ENCODE measurements around the gene FAM13A. TPM values are rescaled to one million over a fixed set of nuclear protein-coding genes. Genes with fewer than 3 reads are reported as not detected.

Gene FAM13A
- total and polyA plus RNA-seq, 9 of the 15 experiments (the other 6 are each of a cell fraction or from before 2014, with no cell fraction given): 11.3 to 23.3 (median 14.7) TPM

DNA sequence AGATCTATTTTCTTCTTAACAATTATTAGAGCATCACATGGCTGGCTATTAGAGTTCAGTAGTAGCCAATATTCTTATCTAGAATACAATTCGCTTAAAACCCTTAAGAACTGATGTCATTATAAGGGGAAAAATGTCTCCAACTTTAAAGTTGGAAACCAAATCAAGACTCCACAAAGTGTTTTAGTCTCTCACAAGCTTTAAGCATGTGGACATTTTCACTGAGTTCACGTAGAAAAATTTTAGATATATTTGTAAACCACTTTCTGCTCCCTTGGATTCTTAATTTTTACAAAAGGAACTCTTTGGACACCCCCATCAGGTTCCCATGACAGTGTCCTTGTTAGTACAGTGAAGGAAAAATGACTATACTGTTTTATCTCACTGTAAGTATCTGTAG, 235.5 kb downstream of the FAM13A start:
- Histone ChIP-seq H3K9me3 (replicated peaks; ENCODE audit: control insufficient read depth, insufficient read depth, low read depth, low read length) (no peaks in the 10 kb centered on the region), H3K4me3 (peak overlapping the region; percentile 1; the same call in 1 of the 2 replicates), H3K79me2 (ENCODE audit: control insufficient read depth, insufficient read depth, low read length) (peaks cover 56% of the 10 kb centered on the region; the same call in 2 of the 3 replicates), H3K9me1 (ENCODE audit: control insufficient read depth, insufficient read depth, low read length) (no peaks in the 10 kb centered on the region), H3K4me1 (replicated peaks in 1 of 2; ENCODE audit: control insufficient read depth in 2 of 2, insufficient read depth in 2 of 2, low read length in 2 of 2) (peaks cover 3 to 4% of the 10 kb centered on the region in 2 experiments; a peak in 2 of 5 replicates), H3K36me3 (ENCODE audit: control insufficient read depth, insufficient read depth, low read length) (no peaks in the 10 kb centered on the region), H4K20me1 (replicated peaks; ENCODE audit: control insufficient read depth, insufficient read depth, low read length) (no peaks in the 10 kb centered on the region), H3K27ac (ENCODE audit: extremely low read depth, low read depth, low read length) (no peak overlapping the region), H3K4me2 (ENCODE audit: insufficient read depth, low read length) (peak overlapping the region; percentile 22; the same call in 1 of the 2 replicates), H3K9ac (ENCODE audit: insufficient read depth in 1 of 2, low read depth in 2 of 2, low read length in 2 of 2) (peak overlapping the region in 1 of 2 experiments; percentile 49; a peak in 1 of 4 replicates), H3K27me3 (ENCODE audit: control insufficient read depth in 2 of 2, insufficient read depth in 2 of 2, low read length in 2 of 2) (no peaks in the 10 kb centered on the region), H2AFZ (ENCODE audit: low read depth, low read length) (no peak overlapping the region)
- ATAC-seq: no peak
- in situ Hi-C loops (cut with MboI): loop anchor here (25.0 kb wide), 1 partner anchor 284 kb away; no protein-coding TSS in a partner anchor
- FAIRE-seq: no peak
- intact Hi-C loops (cut with micrococcal nuclease): no loop called here
- DNase-seq (ENCODE audit: extremely low read depth in 1 of 4, low spot score in 3 of 4): no peak
- no TSS peak for BruUV-seq (replicated peaks)
- POLR2A ChIA-PET: interaction anchor here (0.5 to 2.2 kb wide), 2 partner anchors 24 to 201 kb away, joined by 3 to 5 read pairs; no protein-coding TSS in a partner anchor
- no peak for TF ChIP-seq PHF8 (IDR thresholded peaks at IDR 0.05; ENCODE audit: borderline replicate concordance, low read length)
- TF ChIP-seq, protein P1, sequence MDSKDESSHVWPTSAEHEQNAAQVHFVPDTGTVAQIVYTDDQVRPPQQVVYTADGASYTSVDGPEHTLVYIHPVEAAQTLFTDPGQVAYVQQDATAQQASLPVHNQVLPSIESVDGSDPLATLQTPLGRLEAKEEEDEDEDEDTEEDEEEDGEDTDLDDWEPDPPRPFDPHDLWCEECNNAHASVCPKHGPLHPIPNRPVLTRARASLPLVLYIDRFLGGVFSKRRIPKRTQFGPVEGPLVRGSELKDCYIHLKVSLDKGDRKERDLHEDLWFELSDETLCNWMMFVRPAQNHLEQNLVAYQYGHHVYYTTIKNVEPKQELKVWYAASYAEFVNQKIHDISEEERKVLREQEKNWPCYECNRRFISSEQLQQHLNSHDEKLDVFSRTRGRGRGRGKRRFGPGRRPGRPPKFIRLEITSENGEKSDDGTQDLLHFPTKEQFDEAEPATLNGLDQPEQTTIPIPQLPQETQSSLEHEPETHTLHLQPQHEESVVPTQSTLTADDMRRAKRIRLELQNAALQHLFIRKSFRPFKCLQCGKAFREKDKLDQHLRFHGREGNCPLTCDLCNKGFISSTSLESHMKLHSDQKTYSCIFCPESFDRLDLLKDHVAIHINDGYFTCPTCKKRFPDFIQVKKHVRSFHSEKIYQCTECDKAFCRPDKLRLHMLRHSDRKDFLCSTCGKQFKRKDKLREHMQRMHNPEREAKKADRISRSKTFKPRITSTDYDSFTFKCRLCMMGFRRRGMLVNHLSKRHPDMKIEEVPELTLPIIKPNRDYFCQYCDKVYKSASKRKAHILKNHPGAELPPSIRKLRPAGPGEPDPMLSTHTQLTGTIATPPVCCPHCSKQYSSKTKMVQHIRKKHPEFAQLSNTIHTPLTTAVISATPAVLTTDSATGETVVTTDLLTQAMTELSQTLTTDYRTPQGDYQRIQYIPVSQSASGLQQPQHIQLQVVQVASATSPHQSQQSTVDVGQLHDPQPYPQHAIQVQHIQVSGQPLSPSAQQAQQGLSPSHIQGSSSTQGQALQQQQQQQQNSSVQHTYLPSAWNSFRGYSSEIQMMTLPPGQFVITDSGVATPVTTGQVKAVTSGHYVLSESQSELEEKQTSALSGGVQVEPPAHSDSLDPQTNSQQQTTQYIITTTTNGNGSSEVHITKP (IDR thresholded peaks at IDR 0.05; ENCODE audit: partially characterized antibody): peak; percentile 8
- CTCF ChIA-PET (ENCODE audit: low intra/inter-chr PET ratio): no interaction called here
- WGBS (ENCODE audit: insufficient coverage, low coverage, missing lambda C conversion rate): 42% methylated on average over 2 of the region's 2 CpGs

Measured in K562 (cell line).